Neural cell (in vitro differentiated cells): ENCODE data around the gene MUC2.

ENCODE experiments used
- POLR2AphosphoS5 ChIP-seq: IDR thresholded peaks from 2 replicates; pipeline ENCODE4 v1.6.1; 2012
- RAD21 ChIP-seq: fragments of 450-650 bp; conservative IDR thresholded peaks from 2 replicates; pipeline ENCODE4 v1.6.1; 2014; ENCODE audit warnings: antibody characterized with exemption, mild to moderate bottlenecking, moderate library complexity
- SMC3 ChIP-seq: fragments of 450-650 bp; conservative IDR thresholded peaks from 2 replicates; pipeline ENCODE4 v1.6.1; 2014; ENCODE audit warnings: antibody characterized with exemption, mild to moderate bottlenecking, moderate library complexity; ENCODE audit not compliant: poor library complexity
- TF ChIP-seq, protein P1 (sequence below): fragments of 450-650 bp; IDR thresholded peaks from 2 replicates; pipeline ENCODE4 v1.5.1; 2014; ENCODE audit warnings: antibody characterized with exemption, mild to moderate bottlenecking, moderate library complexity; ENCODE audit not compliant: poor library complexity, severe bottlenecking

GRCh38 chr11:1091332-1092083 is 16.8 kb downstream of the MUC2 start:
- TF ChIP-seq, protein P1, sequence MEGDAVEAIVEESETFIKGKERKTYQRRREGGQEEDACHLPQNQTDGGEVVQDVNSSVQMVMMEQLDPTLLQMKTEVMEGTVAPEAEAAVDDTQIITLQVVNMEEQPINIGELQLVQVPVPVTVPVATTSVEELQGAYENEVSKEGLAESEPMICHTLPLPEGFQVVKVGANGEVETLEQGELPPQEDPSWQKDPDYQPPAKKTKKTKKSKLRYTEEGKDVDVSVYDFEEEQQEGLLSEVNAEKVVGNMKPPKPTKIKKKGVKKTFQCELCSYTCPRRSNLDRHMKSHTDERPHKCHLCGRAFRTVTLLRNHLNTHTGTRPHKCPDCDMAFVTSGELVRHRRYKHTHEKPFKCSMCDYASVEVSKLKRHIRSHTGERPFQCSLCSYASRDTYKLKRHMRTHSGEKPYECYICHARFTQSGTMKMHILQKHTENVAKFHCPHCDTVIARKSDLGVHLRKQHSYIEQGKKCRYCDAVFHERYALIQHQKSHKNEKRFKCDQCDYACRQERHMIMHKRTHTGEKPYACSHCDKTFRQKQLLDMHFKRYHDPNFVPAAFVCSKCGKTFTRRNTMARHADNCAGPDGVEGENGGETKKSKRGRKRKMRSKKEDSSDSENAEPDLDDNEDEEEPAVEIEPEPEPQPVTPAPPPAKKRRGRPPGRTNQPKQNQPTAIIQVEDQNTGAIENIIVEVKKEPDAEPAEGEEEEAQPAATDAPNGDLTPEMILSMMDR: no peak
- TF ChIP-seq POLR2AphosphoS5 (no peak), SMC3 (no peak), RAD21 (no peak)
